Activated CD8-positive, alpha-beta T cell treated with anti-CD3 and anti-CD28 coated beads for 36 hours (primary cell): ENCODE results near the gene DLG2. TPM values are rescaled to one million over a fixed set of nuclear protein-coding genes. Genes with fewer than 3 reads are reported as not detected.

ENCODE experiments used
- ATAC-seq: fragments of 200-7000 bp; cut with Tn5 transposase; one replicate; pipeline ENCODE4 v1.10.0; 2021; ENCODE audit warnings: mild to moderate bottlenecking, moderate library complexity
- CTCF ChIA-PET: fragments of 350-600 bp; sonication (Branson Sonifier 250); formaldehyde crosslinking; loops from one replicate; lab custom pipeline; 2021; ENCODE audit warnings: antibody characterized with exemption; lab: Charles Lee
- POLR2A ChIA-PET: fragments of 350-600 bp; sonication (Branson Sonifier 250); formaldehyde crosslinking; loops from one replicate; lab custom pipeline; 2021; ENCODE audit warnings: antibody characterized with exemption; lab: Charles Lee
- DNase-seq: peaks from one replicate; pipeline ENCODE4 v3.0.0-alpha.2; 2020
- H3K27ac Mint-ChIP-seq: one replicate; pipeline ENCODE4 v1.8.0; 2021; ENCODE audit warnings: mild to moderate bottlenecking, mixed read lengths
- H3K27me3 Mint-ChIP-seq: one replicate; pipeline ENCODE4 v1.8.0; 2021; ENCODE audit warnings: mixed read lengths
- H3K36me3 Mint-ChIP-seq: one replicate; pipeline ENCODE4 v1.8.0; 2021; ENCODE audit warnings: low read depth, mixed read lengths
- H3K4me1 Mint-ChIP-seq: one replicate; pipeline ENCODE4 v1.8.0; 2021; ENCODE audit warnings: low read depth, mixed read lengths
- H3K4me3 Mint-ChIP-seq: one replicate; pipeline ENCODE4 v1.8.0; 2021; ENCODE audit warnings: mild to moderate bottlenecking, moderate library complexity, mixed read lengths
- H3K9me3 Mint-ChIP-seq: one replicate; pipeline ENCODE4 v1.8.0; 2021; ENCODE audit warnings: mixed read lengths
- CTCF ChIP-seq: fragments of 200-600 bp; IDR thresholded peaks from one replicate; pipeline ENCODE4 v1.8.0; 2022; ENCODE audit warnings: antibody characterized with exemption, mild to moderate bottlenecking
- intact Hi-C: fragments of 100-400 bp; cut with micrococcal nuclease; formaldehyde crosslinking; loops from one replicate; pipeline ENCODE4 v1.10.0; 2022
- total RNA-seq, 2 experiments: library from RNA; stranded (reverse); gene quantifications; one replicate each; pipeline ENCODE4 v1.2.3, GENCODE V29; 2021

The DLG2 gene
- total RNA-seq, 2 experiments from 2014 or later, result 2.2 to 2.6 TPM

GRCh38 chr11:84091212-84091986 lies 1535.7 kb downstream of the DLG2 start:
- H3K27me3 Mint-ChIP-seq, result no peaks in the 10 kb centered on the region
- no peaks in the 10 kb centered on the region for H3K36me3 Mint-ChIP-seq
- no peak overlapping the region for H3K27ac Mint-ChIP-seq
- peaks cover 9% of the 10 kb centered on the region for H3K9me3 Mint-ChIP-seq
- no peak for ATAC-seq
- DNase-seq, result no peak
- intact Hi-C loops, result no loop called here
- POLR2A ChIA-PET, result no interaction called here
- TF ChIP-seq CTCF, result no peak
- no peaks in the 10 kb centered on the region for H3K4me1 Mint-ChIP-seq
- CTCF ChIA-PET, result no interaction called here
- no peak overlapping the region for H3K4me3 Mint-ChIP-seq

- no peaks in the 10 kb centered on the region for H3K27me3 Mint-ChIP-seq
- ATAC-seq, result no peak
These were observed 1537.8 kb downstream of the DLG2 start for GRCh38 chr11:84089072-84090057.

GRCh38 chr11:84071851-84072250 lies 1555.3 kb downstream of the DLG2 start:
- DNase-seq (no peak), ATAC-seq (no peak)
- Mint-ChIP-seq H3K9me3 (peaks cover 6% of the 10 kb centered on the region), H3K4me3 (no peak overlapping the region), H3K27ac (no peak overlapping the region), H3K36me3 (no peaks in the 10 kb centered on the region), H3K27me3 (no peaks in the 10 kb centered on the region), H3K4me1 (no peaks in the 10 kb centered on the region)
- intact Hi-C loops, result no loop called here
- no peak for TF ChIP-seq CTCF
- ChIA-PET POLR2A (no interaction called here), CTCF (no interaction called here)

More at GRCh38 chr11:84089072-84090057, 1537.8 kb downstream of the DLG2 start:
- ChIA-PET POLR2A (interaction anchor here (1.0 kb wide), 1 partner anchor 10 kb away, joined by 3 read pairs; no protein-coding TSS in a partner anchor), CTCF (no interaction called here)
- intact Hi-C loops, result no loop called here
- TF ChIP-seq CTCF, result no peak
- Mint-ChIP-seq H3K9me3 (peaks cover 9% of the 10 kb centered on the region), H3K36me3 (no peaks in the 10 kb centered on the region), H3K27ac (no peak overlapping the region), H3K4me1 (no peaks in the 10 kb centered on the region), H3K4me3 (no peak overlapping the region)
- no peak for DNase-seq

GRCh38 chr11:84069048-84069447 lies 1558.1 kb downstream of the DLG2 start:
- TF ChIP-seq CTCF, result no peak
- POLR2A ChIA-PET, result no interaction called here
- H3K27ac Mint-ChIP-seq, result no peak overlapping the region

More at GRCh38 chr11:84069048-84069447, 1558.1 kb downstream of the DLG2 start:
- no peaks in the 10 kb centered on the region for H3K36me3 Mint-ChIP-seq
- no peaks in the 10 kb centered on the region for H3K4me1 Mint-ChIP-seq
- H3K4me3 Mint-ChIP-seq, result no peak overlapping the region
- no peak for ATAC-seq
- no peak for DNase-seq
- no peaks in the 10 kb centered on the region for H3K27me3 Mint-ChIP-seq
- CTCF ChIA-PET, result interaction anchor here (1.2 kb wide), 1 partner anchor 11 kb away, joined by 5 read pairs; no protein-coding TSS in a partner anchor
- peaks cover 13% of the 10 kb centered on the region for H3K9me3 Mint-ChIP-seq
- intact Hi-C loops, result no loop called here
